Nephron progenitor cell (in vitro differentiated cells): ENCODE data around the gene IDI2.

Source experiments
- DNase-seq: peaks from one replicate; pipeline ENCODE4 v3.0.0; 2021
- H3K27ac Mint-ChIP-seq: 2 replicates; pipeline ENCODE4 v1.8.0; 2021; ENCODE audit warnings: mild to moderate bottlenecking, moderate library complexity, mixed read lengths
- H3K27me3 Mint-ChIP-seq: 2 replicates; pipeline ENCODE4 v1.8.0; 2021; ENCODE audit warnings: mild to moderate bottlenecking, low read depth, mixed read lengths; ENCODE audit not compliant: poor library complexity
- H3K36me3 Mint-ChIP-seq: 2 replicates; pipeline ENCODE4 v1.8.0; 2021; ENCODE audit warnings: low read depth, mixed read lengths
- H3K4me1 Mint-ChIP-seq: 2 replicates; pipeline ENCODE4 v1.8.0; 2021; ENCODE audit warnings: mixed read lengths
- H3K4me3 Mint-ChIP-seq: 2 replicates; pipeline ENCODE4 v1.8.0; 2021; ENCODE audit warnings: mild to moderate bottlenecking, moderate library complexity, mixed read lengths
- H3K9me3 Mint-ChIP-seq: 2 replicates; pipeline ENCODE4 v1.8.0; 2021; ENCODE audit warnings: mild to moderate bottlenecking, moderate library complexity, mixed read lengths
- CTCF ChIP-seq: fragments of 200-600 bp; sonication (generic); IDR thresholded peaks from 2 replicates; pipeline ENCODE4 v1.5.0; 2021; ENCODE audit warnings: antibody characterized with exemption

IDI2 gene

GRCh38 chr10:1049425-1049958 is 23.8 kb upstream of the IDI2 start:
- DNase-seq = no peak
- Mint-ChIP-seq H3K27me3 (no peaks in the 10 kb centered on the region), H3K4me3 (peak overlapping the region; percentile 98), H3K9me3 (no peaks in the 10 kb centered on the region), H3K36me3 (peaks cover 60% of the 10 kb centered on the region), H3K4me1 (peaks cover 66% of the 10 kb centered on the region), H3K27ac (peak overlapping the region; percentile 100)
- no peak for TF ChIP-seq CTCF

GRCh38 chr10:1048732-1049424 is 23.2 kb upstream of the IDI2 start, which contains the start of gene IDI1:
TSS of gene IDI1 (minus strand) at chr10:1049119. CDS start at chr10:1049003, 116 bp downstream.
- Mint-ChIP-seq H3K27me3 (no peaks in the 10 kb centered on the region), H3K9me3 (no peaks in the 10 kb centered on the region), H3K4me1 (peaks cover 66% of the 10 kb centered on the region), H3K36me3 (peaks cover 63% of the 10 kb centered on the region), H3K27ac (peak within 1 kb of the TSS; percentile 100), H3K4me3 (peak within 1 kb of the TSS; percentile 98)
- DNase-seq = peak; percentile 96
- TF ChIP-seq CTCF = no peak

- no peak for TF ChIP-seq CTCF
- no peak for DNase-seq
- H3K27ac Mint-ChIP-seq = peak overlapping the region; percentile 100
- no peaks in the 10 kb centered on the region for H3K9me3 Mint-ChIP-seq
- peak overlapping the region; percentile 98 for H3K4me3 Mint-ChIP-seq
- no peaks in the 10 kb centered on the region for H3K27me3 Mint-ChIP-seq
- H3K4me1 Mint-ChIP-seq = peaks cover 66% of the 10 kb centered on the region
- peaks cover 63% of the 10 kb centered on the region for H3K36me3 Mint-ChIP-seq
These were observed 22.7 kb upstream of the IDI2 start for GRCh38 chr10:1048349-1048731.

GRCh38 chr10:1047937-1048336 is 22.3 kb upstream of the IDI2 start:
- Mint-ChIP-seq H3K9me3 (no peaks in the 10 kb centered on the region), H3K27ac (peak overlapping the region; percentile 100), H3K4me3 (peak overlapping the region; percentile 98), H3K27me3 (no peaks in the 10 kb centered on the region), H3K36me3 (peaks cover 63% of the 10 kb centered on the region), H3K4me1 (peaks cover 67% of the 10 kb centered on the region)
- no peak for TF ChIP-seq CTCF
- DNase-seq = peak; percentile 31

- TF ChIP-seq CTCF = no peak
- Mint-ChIP-seq H3K9me3 (no peaks in the 10 kb centered on the region), H3K36me3 (peaks cover 62% of the 10 kb centered on the region), H3K27me3 (no peaks in the 10 kb centered on the region), H3K4me1 (peaks cover 45% of the 10 kb centered on the region), H3K27ac (peak overlapping the region; percentile 93), H3K4me3 (peak overlapping the region; percentile 79)
- DNase-seq = no peak
These were observed 19.8 kb upstream of the IDI2 start for GRCh38 chr10:1045415-1045814.

GRCh38 chr10:1044964-1045363 is 19.3 kb upstream of the IDI2 start:
- H3K4me3 Mint-ChIP-seq = peak overlapping the region; percentile 79
- no peak for DNase-seq
- H3K36me3 Mint-ChIP-seq = peaks cover 66% of the 10 kb centered on the region
- H3K27ac Mint-ChIP-seq = peak overlapping the region; percentile 93
- H3K9me3 Mint-ChIP-seq = no peaks in the 10 kb centered on the region
- no peaks in the 10 kb centered on the region for H3K27me3 Mint-ChIP-seq
- H3K4me1 Mint-ChIP-seq = peaks cover 40% of the 10 kb centered on the region
- TF ChIP-seq CTCF = no peak
